GM19239 (cell line): ENCODE results near the gene CLCNKA.
A peak's percentile ranks its signal among the peaks of the same experiment; 100 is the strongest.
"Not testable (repeated sequence)": the region's sequence is repeated elsewhere in the genome, so short reads cannot be mapped to it uniquely, and the experiment has no call there.

Source experiments
- DNase-seq: peaks from one replicate; pipeline ENCODE4 v3.0.0; 2011; ENCODE audit warnings: low spot score; ENCODE audit not compliant: insufficient read length
- FAIRE-seq: peaks from 2 replicates; lab custom pipeline; 2011; peaks lifted over from hg19 to GRCh38; lab: Jason Lieb, UNC

CLCNKA gene

DNA sequence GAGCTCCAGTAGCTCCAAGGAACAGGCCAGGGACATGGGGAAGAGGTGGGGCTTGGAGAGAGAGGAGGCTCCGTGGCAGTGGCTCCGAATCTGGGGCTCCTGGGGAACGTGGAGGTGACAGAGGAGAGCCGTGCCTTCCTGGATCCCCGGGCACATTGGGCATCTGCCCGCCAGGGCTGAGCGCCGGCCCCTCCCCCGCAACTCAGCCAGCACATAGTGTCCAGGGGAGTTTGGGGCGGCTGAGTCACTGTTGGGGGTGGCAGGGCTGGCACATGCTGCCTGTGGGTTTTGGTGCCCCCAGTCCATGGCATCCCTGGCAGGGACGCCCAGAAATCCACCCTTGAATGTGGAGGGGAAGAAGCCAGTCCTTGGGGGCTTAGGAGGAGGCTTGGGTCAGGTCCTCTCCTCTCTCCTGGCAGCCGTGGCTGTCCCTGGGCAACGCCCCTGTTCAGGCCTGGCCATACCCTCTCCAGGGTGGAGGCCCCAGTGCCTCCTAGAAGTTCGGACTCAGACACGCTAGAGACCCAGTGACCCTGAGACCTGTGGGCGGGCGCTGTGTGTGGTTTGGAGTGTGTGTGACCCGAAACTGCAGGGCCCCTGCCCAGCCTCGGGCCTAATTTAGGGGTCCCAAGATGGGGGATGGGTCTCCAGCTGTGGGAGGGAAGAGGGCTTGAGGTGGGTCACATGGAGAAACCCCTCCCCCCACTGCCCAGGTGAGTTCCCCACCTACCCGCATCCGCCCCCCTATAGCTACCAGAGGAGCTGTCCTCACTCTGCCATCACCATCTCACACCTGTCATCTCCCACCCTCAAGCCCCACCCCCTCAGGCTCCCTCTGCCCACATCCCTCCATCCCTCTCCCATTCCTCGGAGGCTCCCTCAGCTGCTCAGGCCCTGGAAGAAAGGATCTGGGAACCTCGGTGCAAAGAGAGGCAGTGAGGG lies 5.6 kb upstream of the CLCNKA start:
- FAIRE-seq = no peak
- DNase-seq = no peak

DNA sequence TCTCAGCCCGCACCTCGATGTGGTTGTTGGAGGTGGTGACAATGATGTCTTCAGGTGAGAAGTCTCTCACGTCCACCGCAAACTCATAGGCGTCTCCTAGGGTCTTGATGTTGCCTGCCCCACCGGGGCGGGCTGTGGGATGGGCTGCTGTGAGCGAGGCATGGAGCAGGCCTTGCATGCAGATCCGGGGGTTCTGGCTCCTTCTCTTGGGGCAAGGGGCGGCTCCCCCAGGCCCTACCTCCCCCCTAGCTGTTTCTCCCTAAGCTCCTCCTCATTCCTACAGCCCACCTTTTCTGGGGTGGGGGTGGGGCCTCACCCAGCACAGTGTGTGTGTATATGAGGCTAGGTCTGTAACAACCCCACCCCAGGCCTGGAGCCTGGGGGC lies 4.8 kb upstream of the CLCNKA start:
- FAIRE-seq = no peak
- DNase-seq = no peak

DNA sequence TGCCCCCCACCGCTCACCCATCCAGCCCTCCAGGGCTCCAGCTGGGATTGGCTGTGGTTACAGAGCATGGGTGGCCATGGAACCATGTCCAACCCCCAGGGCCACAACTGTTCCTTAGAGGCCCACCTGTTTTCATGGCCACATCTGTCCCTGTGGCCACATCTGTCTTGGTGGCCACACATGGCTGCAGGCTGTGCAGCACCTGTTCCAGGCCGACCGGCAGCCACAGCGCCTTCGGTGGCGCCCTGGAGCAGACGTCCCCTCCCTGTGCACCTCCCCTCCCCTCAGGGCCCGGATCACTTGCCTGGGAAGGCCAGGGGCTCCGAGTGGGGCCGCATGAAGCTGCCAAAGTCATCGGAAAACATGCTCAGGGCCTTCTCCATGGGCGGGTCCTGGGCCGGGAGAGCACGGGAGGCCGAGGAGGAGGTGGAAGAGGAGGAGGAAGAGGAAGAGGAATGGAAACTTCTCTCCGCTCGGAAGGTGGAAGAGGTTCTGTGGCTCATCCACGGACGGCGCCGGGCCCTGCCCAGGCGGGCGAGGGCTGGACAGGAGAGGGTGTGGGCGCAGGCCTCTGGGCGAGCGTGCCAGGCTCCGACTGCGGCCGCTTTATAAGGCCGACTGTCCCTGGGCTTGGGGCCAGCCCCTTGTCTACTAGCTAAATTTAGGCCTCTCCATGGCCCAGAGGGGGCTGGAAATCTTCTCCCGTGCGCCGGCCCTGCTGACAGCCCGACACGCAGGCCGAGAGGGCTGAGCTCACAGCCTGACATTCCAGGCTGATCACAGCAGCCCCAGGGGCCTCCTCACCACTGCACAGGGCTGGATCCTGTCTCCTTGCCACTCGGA lies 4.2 kb upstream of the CLCNKA start, which contains the start of gene HSPB7:
HSPB7 (minus strand) TSS at position 583 of the 843 bp plus-strand sequence; CDS start at position 503, 80 bp downstream.
- FAIRE-seq (no peak), DNase-seq (no peak)

DNA sequence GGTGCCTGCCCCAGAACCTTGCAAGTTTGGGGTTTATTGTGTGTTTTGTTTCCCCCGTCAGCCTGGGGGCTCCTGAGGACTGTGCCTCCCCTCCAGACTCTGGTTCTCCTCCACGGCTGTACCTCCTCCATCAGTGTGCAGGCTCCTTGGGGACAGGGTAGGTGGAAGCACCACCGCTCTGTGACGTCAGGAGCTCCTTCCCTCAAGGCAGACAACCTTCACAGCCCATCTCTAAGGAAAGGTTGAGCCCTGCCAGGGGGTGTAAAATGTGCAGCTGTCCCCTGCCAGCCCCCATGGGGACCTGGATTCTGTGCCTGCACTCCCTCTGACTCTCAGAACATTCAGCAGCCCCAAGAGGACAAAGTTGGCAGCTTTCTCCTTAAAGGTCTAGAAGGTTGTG lies 3.5 kb upstream of the CLCNKA start:
- DNase-seq (no peak), FAIRE-seq (no peak)

DNA sequence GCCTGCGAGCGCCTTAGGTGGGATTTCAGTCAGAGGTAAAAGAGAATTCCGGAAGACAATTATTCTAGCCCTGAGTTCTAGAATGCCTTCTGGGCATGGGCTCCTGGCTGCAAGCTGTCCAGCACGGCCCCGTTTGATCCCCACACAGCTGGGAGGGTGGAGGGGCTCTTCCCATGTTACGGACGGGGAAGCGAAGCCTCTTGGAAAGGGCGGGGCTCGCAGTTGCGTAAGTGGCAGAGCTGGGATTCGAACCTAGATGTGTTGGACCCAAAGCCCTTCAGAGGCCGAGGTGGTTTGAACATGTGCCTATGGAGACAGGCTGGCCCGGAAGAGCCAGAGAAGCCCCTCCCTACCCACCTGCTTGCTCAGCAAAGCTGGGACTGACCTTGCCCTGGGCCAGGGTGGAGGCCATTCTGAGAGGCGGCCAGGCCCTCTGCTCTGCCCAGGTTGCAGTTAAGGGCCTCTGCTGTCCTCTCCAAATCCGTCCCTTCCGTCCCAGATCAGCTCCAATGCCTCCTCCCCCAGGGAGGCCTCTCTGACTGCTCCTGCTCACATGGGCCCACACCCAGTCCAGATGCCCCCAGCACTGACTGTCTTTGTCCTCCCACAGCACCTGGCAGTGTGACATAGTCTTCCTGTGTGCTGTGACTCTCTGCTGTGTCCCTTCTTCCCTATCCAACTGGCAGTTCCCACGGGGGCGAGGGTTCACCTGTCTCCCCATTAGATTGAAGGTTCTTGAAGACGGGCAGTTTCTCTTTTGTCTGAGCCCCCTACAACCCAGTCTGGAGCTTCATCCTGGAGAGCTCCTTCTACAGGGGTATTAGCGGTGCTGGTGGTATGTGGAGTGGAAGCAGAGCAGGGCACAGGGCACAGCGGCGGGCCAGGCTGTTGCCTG lies 2.8 kb upstream of the CLCNKA start:
- no peak for FAIRE-seq
- no peak for DNase-seq

DNA sequence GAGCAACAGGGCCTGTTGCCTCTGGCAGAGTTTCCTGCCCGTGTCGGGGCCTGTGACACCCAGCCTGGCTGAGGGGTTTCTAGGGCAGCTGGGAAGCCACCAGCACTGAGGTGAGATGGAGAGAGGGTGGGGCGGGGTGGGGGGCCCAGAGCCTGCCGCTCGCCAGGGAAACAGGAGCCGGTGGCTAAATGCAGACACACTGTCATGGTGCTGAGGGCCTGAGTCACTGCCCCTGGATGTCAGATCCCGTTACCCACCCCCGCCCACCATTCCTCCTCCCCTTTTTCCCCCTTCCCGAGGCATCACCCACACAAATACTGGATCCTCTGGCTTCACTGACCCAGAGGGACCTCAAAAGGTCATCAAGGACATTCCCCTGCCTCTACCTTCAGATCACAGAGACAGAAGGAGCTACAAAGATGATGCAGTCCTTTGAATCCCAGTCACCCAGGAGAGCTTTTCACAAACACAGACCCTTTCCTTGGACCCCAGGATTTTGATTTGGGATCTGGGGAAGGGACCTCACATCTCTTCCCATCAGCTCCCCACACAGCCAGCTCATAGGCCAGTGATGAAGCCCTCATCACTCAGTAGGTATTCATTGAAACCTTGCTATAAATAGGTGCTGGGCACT lies 2.1 kb upstream of the CLCNKA start:
- no peak for FAIRE-seq
- DNase-seq = no peak

DNA sequence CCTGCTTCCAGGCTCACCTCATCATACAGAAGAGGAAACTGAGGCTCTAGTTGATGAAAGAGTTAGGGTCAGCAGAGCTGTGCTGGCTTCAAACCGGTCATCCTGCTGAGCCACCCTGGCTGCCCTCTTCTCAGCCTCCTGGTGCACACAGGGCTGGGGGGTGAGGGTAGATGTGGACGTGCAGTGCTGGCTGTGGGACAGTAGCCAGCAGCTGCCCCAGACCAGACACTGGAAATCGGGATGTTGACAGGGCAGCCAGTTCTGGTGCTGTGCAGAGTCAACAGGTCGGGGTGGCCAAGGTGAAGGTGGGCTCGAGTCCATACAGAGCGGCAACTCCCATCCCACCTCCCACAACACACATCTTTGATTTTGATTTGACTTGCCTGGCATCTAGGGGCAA lies 1.5 kb upstream of the CLCNKA start:
- DNase-seq = no peak
- FAIRE-seq = no peak

DNA sequence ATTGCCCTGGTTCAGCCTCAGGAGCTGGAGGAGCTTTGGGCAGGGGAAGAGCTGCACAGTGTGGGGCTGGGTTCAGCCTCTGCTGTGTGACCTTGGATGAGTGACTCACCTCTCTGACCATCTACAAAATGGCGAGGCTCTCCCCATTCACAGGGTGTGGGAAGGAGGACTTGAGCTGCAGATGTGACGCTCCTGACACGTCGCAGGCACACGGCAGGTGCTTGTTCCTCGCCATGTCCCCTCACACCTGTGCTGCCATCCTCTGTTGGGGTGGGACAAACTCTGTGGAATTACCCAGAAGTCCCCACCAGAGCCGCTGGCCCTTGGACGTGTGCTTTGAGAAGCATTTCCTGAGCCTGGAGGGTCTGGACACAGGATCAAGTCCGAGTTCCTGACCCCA lies 958 bp upstream of the CLCNKA start:
- DNase-seq, FAIRE-seq: not testable (repeated sequence)

DNA sequence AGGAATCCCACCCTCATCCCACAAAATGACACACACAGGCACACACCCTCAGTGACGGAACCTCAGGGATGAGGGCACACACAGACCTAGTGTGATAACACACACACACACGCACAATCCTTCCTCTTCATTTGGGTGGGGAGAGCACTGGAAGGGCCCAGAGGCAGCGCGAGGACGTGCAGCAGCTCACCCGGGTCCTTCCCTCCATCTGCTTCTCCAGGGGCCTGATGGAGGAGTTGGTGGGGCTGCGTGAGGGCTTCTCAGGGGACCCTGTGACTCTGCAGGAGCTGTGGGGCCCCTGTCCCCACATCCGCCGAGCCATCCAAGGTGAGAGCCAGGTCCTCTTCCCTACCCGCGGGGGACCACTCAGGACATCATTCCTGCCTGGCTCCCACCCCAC lies 557 bp downstream of the CLCNKA start:
- FAIRE-seq = no peak
- no peak for DNase-seq

DNA sequence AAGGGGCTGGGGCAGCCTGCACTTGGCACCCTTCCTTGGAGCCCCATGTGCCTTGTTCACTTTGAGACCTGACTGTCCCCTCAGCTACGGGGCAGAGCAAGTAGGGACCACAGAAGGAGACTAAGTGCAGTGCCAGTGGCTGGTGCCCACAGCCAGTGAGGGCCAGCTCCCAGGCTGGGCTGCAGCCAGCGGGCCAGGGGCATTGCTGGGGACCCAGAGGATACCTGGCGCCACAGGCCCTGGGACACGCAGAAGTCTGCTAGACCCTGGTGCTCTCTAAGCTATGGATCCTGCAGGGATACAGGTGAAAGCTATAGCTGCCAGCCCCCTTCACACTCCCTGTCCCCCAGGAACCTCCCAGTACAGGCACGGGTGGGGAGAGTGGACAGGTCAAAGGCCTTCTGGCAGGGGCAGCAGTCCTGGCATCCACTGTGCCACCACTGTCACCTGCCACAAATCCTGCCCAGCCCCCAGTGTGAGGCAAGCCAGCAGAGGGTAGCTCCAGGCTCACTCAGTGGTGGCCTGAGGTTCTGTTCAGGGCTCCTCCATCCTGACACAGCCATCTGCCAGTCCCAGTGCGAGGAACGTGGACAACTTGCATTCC lies 1.3 kb downstream of the CLCNKA start:
- FAIRE-seq = no peak

DNA sequence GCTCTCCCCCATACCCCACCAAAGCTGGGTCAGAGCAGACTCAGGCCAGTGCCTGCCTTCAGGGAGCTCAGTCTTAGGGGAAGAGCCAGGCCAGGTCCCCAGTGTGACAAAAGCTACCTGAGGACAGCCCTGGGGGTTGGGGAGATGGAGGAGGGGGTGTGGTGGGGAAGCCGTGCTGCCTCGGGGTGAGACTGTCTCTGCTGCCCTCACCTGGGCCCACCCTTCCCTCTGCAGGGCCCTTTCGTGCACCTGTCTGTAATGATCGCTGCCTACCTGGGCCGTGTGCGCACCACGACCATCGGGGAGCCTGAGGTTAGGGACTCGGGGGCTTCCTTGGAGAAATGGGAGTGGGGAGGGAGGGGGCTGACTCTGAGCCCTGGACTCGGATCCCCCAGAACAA lies 4.5 kb downstream of the CLCNKA start:
- not testable (repeated sequence) for DNase-seq, FAIRE-seq

More for the DNA sequence above, 1.3 kb downstream of the CLCNKA start:
- DNase-seq = no peak

DNA sequence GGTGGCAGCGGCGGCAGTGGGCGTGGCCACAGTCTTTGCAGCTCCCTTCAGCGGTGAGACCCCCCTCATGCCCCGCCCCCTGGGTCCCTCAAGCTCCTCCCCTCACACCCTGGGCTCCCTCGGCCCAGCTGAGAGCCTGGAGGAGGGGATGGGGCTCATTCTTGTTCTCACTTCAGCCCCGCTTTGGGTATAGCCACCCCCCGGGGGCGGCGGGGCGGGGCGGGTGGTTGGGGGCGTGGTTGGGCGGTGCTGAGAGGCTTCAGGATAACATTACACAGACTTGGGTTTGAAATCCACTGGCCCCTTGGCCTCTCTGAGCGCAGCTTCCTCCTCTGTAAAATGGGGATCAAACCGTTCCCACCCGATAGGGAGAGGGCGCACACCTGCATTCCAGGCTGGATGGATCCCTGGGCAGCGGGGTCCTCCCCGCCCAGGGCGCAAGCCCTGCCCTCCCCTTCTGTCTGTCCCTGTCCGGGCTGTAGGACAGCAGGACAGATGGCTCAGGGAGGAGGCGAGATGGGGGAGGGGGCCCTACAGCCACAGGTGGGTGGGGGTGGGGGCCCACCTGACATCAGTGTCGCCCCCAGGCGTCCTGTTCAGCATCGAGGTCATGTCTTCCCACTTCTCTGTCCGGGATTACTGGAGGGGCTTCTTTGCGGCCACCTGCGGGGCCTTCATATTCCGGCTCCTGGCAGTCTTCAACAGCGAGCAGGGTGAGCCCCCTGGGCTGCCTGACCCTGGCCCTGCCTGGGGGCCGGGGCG lies 5.1 kb downstream of the CLCNKA start:
- no peak for FAIRE-seq
- no peak for DNase-seq

DNA sequence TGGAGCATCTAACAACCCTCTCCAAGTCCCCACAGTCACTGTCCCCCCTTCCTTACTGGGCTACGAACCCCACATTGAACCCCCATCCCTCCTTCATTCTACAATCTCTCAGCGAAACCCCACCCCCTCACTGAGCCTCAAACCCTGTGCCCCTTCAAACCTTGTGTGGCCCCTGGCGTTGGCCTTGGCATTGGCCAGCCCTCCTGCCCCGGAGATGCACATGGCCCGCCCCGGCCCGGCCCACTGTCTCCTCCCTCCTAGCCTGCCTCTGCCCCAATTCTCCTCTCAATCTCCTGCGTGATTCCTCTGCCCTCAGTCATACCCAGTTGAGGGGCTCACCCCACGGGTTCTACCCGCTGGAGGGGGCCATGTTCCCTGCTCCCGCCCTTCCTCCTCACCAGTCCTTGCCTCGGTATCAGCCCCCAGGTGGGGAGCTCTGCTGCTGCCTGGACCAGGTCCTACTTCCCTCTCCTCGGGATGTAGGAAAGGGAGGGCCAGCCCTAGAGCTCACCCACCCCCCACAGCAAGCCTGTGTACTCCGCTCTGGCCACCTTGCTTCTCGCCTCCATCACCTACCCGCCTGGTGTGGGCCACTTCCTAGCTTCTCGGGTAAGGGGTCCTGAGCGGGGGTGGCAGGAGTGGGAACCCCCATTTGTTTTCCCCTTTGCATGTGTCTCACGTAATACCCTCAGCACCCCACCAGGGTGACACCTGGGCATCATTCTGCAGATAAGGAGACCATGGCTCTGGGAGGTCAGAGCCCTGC lies 6.6 kb downstream of the CLCNKA start:
- no peak for FAIRE-seq
- DNase-seq = no peak

DNA sequence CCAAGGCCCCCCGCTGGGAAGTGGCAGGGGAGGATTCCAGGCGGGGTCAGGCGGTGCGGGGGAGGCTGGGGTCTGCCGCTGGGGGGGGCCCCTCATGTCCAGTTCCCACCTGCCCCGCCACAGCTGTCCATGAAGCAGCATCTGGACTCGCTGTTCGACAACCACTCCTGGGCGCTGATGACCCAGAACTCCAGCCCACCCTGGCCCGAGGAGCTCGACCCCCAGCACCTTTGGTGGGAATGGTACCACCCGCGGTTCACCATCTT lies 7.1 kb downstream of the CLCNKA start:
- not testable (repeated sequence) for FAIRE-seq, DNase-seq

DNA sequence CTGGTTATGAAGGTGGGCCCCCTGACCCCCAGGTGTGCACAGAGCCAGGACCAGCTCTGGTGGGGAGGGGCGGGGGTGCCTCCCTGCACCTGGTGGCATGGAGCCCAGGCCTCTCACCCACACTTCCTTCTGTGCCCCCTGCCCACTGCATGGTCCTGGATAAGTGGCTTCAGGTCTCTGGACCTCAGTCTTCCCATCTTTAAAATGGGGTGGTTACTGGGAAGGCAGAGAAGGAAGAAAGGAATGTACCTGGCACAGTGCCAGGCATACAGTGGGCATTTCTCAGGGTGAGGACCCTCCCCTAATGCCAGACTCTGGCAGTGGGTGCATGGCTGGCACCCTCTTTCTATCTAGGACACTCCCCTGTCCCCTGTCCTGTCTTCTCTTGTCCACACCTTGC lies 7.5 kb downstream of the CLCNKA start:
- FAIRE-seq (no peak), DNase-seq (no peak)

DNA sequence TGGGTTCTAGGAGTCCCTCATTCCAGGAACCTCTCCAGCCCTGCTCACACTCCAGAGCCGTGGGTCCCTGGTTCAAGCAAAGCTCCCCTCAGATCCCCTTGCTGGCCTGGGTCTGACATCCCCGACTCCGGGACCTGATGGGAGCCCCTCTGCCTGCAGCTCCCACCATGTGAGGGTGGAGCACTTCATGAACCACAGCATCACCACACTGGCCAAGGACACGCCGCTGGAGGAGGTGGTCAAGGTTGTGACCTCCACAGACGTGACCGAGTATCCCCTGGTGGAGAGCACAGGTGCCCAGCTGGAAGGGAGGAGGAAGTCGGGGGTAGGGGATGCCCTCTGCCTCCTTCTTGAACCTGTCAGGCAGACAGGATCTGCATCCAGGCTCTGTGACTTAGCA lies 9.7 kb downstream of the CLCNKA start:
- DNase-seq (no peak), FAIRE-seq (no peak)

DNA sequence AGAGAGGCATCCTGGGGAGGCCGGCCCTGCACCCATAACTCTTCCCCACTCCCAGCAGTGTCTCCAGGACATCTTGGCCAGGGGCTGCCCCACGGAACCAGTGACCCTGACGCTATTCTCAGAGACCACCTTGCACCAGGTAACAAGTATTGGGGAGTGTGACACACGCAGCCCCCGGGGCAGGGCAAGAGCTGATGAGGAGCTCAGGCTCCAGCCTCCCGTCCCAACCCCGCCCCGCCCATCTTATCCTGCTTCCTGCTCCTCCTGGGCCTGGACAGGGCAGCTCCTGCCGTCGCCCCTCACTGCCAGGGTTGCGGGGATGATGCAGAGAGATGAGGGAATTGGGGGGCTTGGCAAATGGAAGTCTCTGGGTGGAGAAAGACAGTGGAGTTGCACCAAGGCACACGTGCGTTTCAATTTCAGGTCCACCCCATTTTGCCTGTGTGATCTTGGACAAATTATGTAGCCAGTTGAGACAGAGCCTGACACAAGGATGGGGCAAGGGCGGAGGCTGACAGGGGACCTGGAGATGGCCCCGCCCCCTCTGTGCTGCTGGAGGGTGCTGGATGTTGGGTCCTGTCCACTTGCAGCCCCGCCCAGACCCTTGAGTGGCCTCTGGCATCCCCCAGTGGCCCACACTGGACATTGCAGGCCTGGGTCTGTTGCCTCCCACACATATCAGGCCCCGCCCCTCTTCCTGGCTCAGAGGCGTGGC lies 10.7 kb downstream of the CLCNKA start:
- peak; percentile 87 for DNase-seq
- FAIRE-seq = peak; percentile 51
